Measurements from ENCODE around the gene ICAM3.
"Not testable (repeated sequence)": the region's sequence is repeated elsewhere in the genome, so short reads cannot be mapped to it uniquely, and the experiment has no call there.

Gene ICAM3

GRCh38 chr19:10339977-10340376 lies 553 bp upstream of the ICAM3 start:
- TF ChIP-seq CTCF (conservative IDR thresholded peaks at IDR 0.05) (no peak), ZFX (IDR thresholded peaks at IDR 0.05) (no peak)
- no peak overlapping the region for H3K27ac ChIP-seq

GRCh38 chr19:10338940-10339339 lies 484 bp downstream of the ICAM3 start:
- TF ChIP-seq ZFX (IDR thresholded peaks at IDR 0.05) = no peak

GRCh38 chr19:10336725-10337124 lies 2.7 kb downstream of the ICAM3 start:
- not testable (repeated sequence) for H3K27ac ChIP-seq

More at GRCh38 chr19:10338940-10339339, 484 bp downstream of the ICAM3 start:
- H3K27ac ChIP-seq = no peak overlapping the region

- TF ChIP-seq CTCF (conservative IDR thresholded peaks at IDR 0.05) = no peak
- TF ChIP-seq ZFX (IDR thresholded peaks at IDR 0.05) = no peak
- H3K27ac ChIP-seq = peak overlapping the region; percentile 84; the same call in 1 of the 2 replicates
These were observed 4.0 kb downstream of the ICAM3 start for GRCh38 chr19:10335352-10335985.

GRCh38 chr19:10334588-10335351 lies 4.7 kb downstream of the ICAM3 start:
- TF ChIP-seq CTCF (conservative IDR thresholded peaks at IDR 0.05) (no peak), ZFX (IDR thresholded peaks at IDR 0.05) (no peak)

GRCh38 chr19:10333758-10334587 lies 5.5 kb downstream of the ICAM3 start:
- H3K27ac ChIP-seq = peak overlapping the region; percentile 84
- no peak for TF ChIP-seq CTCF (conservative IDR thresholded peaks at IDR 0.05)
- TF ChIP-seq ZFX (IDR thresholded peaks at IDR 0.05) = no peak

More at GRCh38 chr19:10334588-10335351, 4.7 kb downstream of the ICAM3 start:
- peak overlapping the region; percentile 84 for H3K27ac ChIP-seq

GRCh38 chr19:10332965-10333757 lies 6.3 kb downstream of the ICAM3 start, which contains the start of gene RAVER1:
Gene RAVER1 (minus strand): TSS chr19:10333529. CDS start chr19:10333507, 22 bp downstream.
- peak within 1 kb of the TSS; percentile 84 for H3K27ac ChIP-seq
- no peak for TF ChIP-seq CTCF (conservative IDR thresholded peaks at IDR 0.05)
- peak; percentile 23; the same call in 1 of the 2 replicates for TF ChIP-seq ZFX (IDR thresholded peaks at IDR 0.05)
